Left lung (tissue), 10 donors: ENCODE measurements around the gene PIWIL1. TPM values are rescaled to one million over a fixed set of nuclear protein-coding genes. Genes with fewer than 3 reads are reported as not detected.
A peak's percentile ranks its signal among the peaks of the same experiment; 100 is the strongest.

Source experiments
- ATAC-seq: fragments of 200-7000 bp; cut with Tn5 transposase; one replicate; pipeline ENCODE4 v1.9.1; 2020; ENCODE audit warnings: moderate library complexity
- DNase-seq, 4 donors: peaks; one replicate each; pipeline ENCODE4 v3.0.0-alpha.2; 2013 to 2020
- H3K27ac ChIP-seq, 2 donors: fragments of 200-600 bp; sonication (generic) in 1 of 2; one replicate each; pipeline versions ENCODE4 v1.5.0 to v1.8.0; 2020 to 2021
- H3K27me3 ChIP-seq, 2 donors: fragments of 200-600 bp; sonication (generic) in 1 of 2; one replicate each; pipeline versions ENCODE4 v1.5.0 to v1.8.0; 2020 to 2021
- H3K36me3 ChIP-seq, 2 donors: fragments of 200-600 bp; sonication (generic) in 1 of 2; one replicate each; pipeline versions ENCODE4 v1.5.0 to v1.8.0; 2020 to 2021
- H3K4me1 ChIP-seq, 2 donors: fragments of 200-600 bp; one replicate each; pipeline ENCODE4 v1.8.0; 2021
- H3K4me3 ChIP-seq, 2 donors: fragments of 200-600 bp; sonication (generic) in 1 of 2; one replicate each; pipeline versions ENCODE4 v1.5.0 to v1.8.0; 2020 to 2021; ENCODE audit warnings: mild to moderate bottlenecking in 1 of 2
- H3K9me3 ChIP-seq, 2 donors: fragments of 200-600 bp; sonication (generic) in 1 of 2; one replicate each; pipeline versions ENCODE4 v1.5.0 to v1.8.0; 2020 to 2021
- CTCF ChIP-seq, 2 donors: fragments of 200-600 bp; sonication (generic) in 1 of 2; IDR thresholded peaks; one replicate each; pipeline versions ENCODE4 v1.5.0 to v1.8.0; 2021; ENCODE audit warnings: antibody characterized with exemption in 2 of 2
- intact Hi-C, 2 donors: fragments of 100-400 bp; cut with DNase I; formaldehyde crosslinking; loops; one replicate each; pipeline versions ENCODE4 v1.11.2 to v1.14.2; 2022
- polyA plus RNA-seq, 6 donors: library from polyadenylated mRNA; unstranded; fragments of 120-200 nt; gene quantifications; one replicate each; pipeline ENCODE4 v1.2.1, GENCODE V29; 2013; ENCODE audit not compliant: insufficient read length in 6 of 6
- total RNA-seq, 2 donors: library from RNA; stranded (reverse); fragmentation: NEBNext Ultra II Directional; extraction: Animal tissue kit (Norgen Biotek cat#: 25700); gene quantifications; one replicate each; pipeline ENCODE4 v1.2.1, GENCODE V29; 2021
- donor health status: DM: no; HTN: yes; CAD: no.
- donor health status: DM: no; HTN: no; CAD: no.

Gene PIWIL1
- total and polyA plus RNA-seq, 8 donors, result 0.04 to 0.82 (median 0.08) TPM; not detected in 4

- Histone ChIP-seq H3K36me3 (no peaks in the 10 kb centered on the region), H3K4me3 (no peak overlapping the region), H3K27me3 (no peaks in the 10 kb centered on the region), H3K4me1 (no peaks in the 10 kb centered on the region), H3K27ac (no peak overlapping the region), H3K9me3 (no peaks in the 10 kb centered on the region)
- no peak for TF ChIP-seq CTCF (IDR thresholded peaks at IDR 0.05)
- no peak for DNase-seq
- ATAC-seq, result no peak
- intact Hi-C loops, result no loop called here
Observed at GRCh38 chr12:130385193-130385592, 47.5 kb downstream of the PIWIL1 start.

- H3K27ac ChIP-seq, result no peak overlapping the region
- TF ChIP-seq CTCF (IDR thresholded peaks at IDR 0.05), result no peak
- no peaks in the 10 kb centered on the region for H3K36me3 ChIP-seq
- intact Hi-C loops, result no loop called here
- ATAC-seq, result no peak
- H3K4me1 ChIP-seq, result no peaks in the 10 kb centered on the region
- no peak overlapping the region for H3K4me3 ChIP-seq
- no peak for DNase-seq
- peaks cover 0 to 14% of the 10 kb centered on the region in 2 donors for H3K27me3 ChIP-seq
- no peaks in the 10 kb centered on the region for H3K9me3 ChIP-seq
Observed at GRCh38 chr12:130391186-130391585, 53.5 kb downstream of the PIWIL1 start.

GRCh38 chr12:130394906-130395305 is 57.2 kb downstream of the PIWIL1 start:
- no peaks in the 10 kb centered on the region for H3K4me1 ChIP-seq
- no peaks in the 10 kb centered on the region for H3K9me3 ChIP-seq
- no peak overlapping the region for H3K4me3 ChIP-seq
- H3K27me3 ChIP-seq, result peaks cover 0 to 14% of the 10 kb centered on the region in 2 donors
- H3K27ac ChIP-seq, result no peak overlapping the region
- H3K36me3 ChIP-seq, result no peaks in the 10 kb centered on the region
- no peak for DNase-seq
- intact Hi-C loops, result no loop called here
- ATAC-seq, result no peak
- TF ChIP-seq CTCF (IDR thresholded peaks at IDR 0.05), result no peak

GRCh38 chr12:130396667-130397066 is 59.0 kb downstream of the PIWIL1 start:
- no peak for TF ChIP-seq CTCF (IDR thresholded peaks at IDR 0.05)
- Histone ChIP-seq H3K4me1 (no peaks in the 10 kb centered on the region), H3K36me3 (no peaks in the 10 kb centered on the region), H3K27ac (no peak overlapping the region), H3K27me3 (peaks cover 0 to 7% of the 10 kb centered on the region in 2 donors), H3K9me3 (no peaks in the 10 kb centered on the region), H3K4me3 (no peak overlapping the region)
- ATAC-seq (no peak), DNase-seq (no peak)
- intact Hi-C loops, result no loop called here

- Histone ChIP-seq H3K27me3 (peaks cover 0 to 6% of the 10 kb centered on the region in 2 donors), H3K4me1 (no peaks in the 10 kb centered on the region), H3K9me3 (no peaks in the 10 kb centered on the region), H3K4me3 (no peak overlapping the region), H3K36me3 (no peaks in the 10 kb centered on the region), H3K27ac (no peak overlapping the region)
- DNase-seq (peak in 2 of 4 donors; percentile 6 to 36), ATAC-seq (peak; percentile 89)
- intact Hi-C loops, result no loop called here
- TF ChIP-seq CTCF (IDR thresholded peaks at IDR 0.05), result no peak
Observed at GRCh38 chr12:130398100-130398848, 60.6 kb downstream of the PIWIL1 start.
